Activated B cell treated with CpG ODN at 0.5 μM for 24 hours (primary cell): ENCODE data around the gene WDR38. TPM values are rescaled to one million over a fixed set of nuclear protein-coding genes. Genes with fewer than 3 reads are reported as not detected.

ENCODE experiments used
- ATAC-seq: fragments of 200-7000 bp; cut with Tn5 transposase; one replicate; pipeline ENCODE4 v1.10.0; 2021; ENCODE audit warnings: low read depth, mild to moderate bottlenecking, moderate library complexity
- CTCF ChIA-PET: fragments of 350-600 bp; sonication (Branson Sonifier 250); formaldehyde crosslinking; loops from one replicate; lab custom pipeline; 2021; ENCODE audit warnings: antibody characterized with exemption; lab: Charles Lee
- POLR2A ChIA-PET: fragments of 350-600 bp; sonication (Branson Sonifier 250); formaldehyde crosslinking; loops from one replicate; lab custom pipeline; 2021; ENCODE audit warnings: antibody characterized with exemption; lab: Charles Lee
- DNase-seq: peaks from one replicate; pipeline ENCODE4 v3.0.0; 2022
- H3K27ac Mint-ChIP-seq: one replicate; pipeline ENCODE4 v1.8.0; 2020; ENCODE audit warnings: mixed read lengths
- H3K27me3 Mint-ChIP-seq: one replicate; pipeline ENCODE4 v1.8.0; 2021; ENCODE audit warnings: mixed read lengths
- H3K36me3 Mint-ChIP-seq: one replicate; pipeline ENCODE4 v1.8.0; 2021; ENCODE audit warnings: low read depth, mixed read lengths
- H3K4me1 Mint-ChIP-seq: one replicate; pipeline ENCODE4 v1.8.0; 2021; ENCODE audit warnings: mixed read lengths
- H3K4me3 Mint-ChIP-seq: one replicate; pipeline ENCODE4 v1.8.0; 2020; ENCODE audit warnings: mild to moderate bottlenecking, mixed read lengths
- H3K9me3 Mint-ChIP-seq: one replicate; pipeline ENCODE4 v1.8.0; 2020; ENCODE audit warnings: mixed read lengths
- intact Hi-C: fragments of 100-400 bp; cut with micrococcal nuclease; formaldehyde crosslinking; loops from one replicate; pipeline ENCODE4 v1.15.1; 2024
- total RNA-seq: library from RNA; stranded (reverse); gene quantifications from 2 replicates; pipeline ENCODE4 v1.2.3, GENCODE V29; 2022
- TF ChIP-seq, protein P1 (sequence below): fragments of 200-600 bp; IDR thresholded peaks from one replicate; pipeline ENCODE4 v1.8.0; 2022; ENCODE audit warnings: antibody characterized with exemption, mild to moderate bottlenecking

Gene WDR38
- total RNA-seq, 1 donor from 2014 or later, result not detected

DNA sequence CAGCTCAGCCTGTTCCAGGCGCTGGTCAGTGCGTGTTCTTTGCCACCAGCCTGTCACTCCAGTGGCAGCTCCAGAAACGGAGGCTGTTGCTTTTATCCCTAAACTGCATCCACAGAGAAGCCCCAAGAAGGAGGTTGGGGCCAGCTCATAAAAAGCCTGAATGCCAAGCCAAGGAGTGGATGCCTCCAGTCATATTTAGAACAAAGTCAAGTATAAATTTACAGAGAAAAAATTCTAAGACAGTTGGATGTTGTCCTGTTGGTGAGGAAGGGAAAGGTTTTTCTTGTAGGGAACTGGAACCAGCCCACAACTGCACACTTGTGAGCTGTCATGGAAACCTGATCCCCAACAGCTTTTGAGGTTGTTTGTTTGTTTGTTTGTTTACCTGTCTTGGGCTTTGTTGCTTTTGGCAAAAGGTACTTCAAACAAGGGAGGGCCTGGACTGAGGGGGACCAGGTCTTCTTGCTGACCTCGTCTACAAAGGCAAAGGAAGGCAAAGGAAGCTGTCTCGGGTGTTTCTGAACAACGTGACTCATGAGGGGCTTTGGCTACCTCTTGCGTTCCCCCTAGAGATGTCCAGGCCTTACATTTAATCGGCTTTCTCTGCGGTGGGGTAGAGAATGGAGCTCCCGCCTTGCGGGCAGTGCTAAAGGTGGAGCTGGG, 39.6 kb upstream of the WDR38 start:
- H3K36me3 Mint-ChIP-seq, result no peaks in the 10 kb centered on the region
- H3K4me3 Mint-ChIP-seq, result no peak overlapping the region
- DNase-seq (no peak), ATAC-seq (no peak)
- POLR2A ChIA-PET, result interaction anchor here (0.6 kb wide), 1 partner anchor 9 kb away, joined by 6 read pairs; no protein-coding TSS in a partner anchor
- no peak overlapping the region for H3K27ac Mint-ChIP-seq
- H3K4me1 Mint-ChIP-seq, result peaks cover 4% of the 10 kb centered on the region
- H3K27me3 Mint-ChIP-seq, result no peaks in the 10 kb centered on the region
- intact Hi-C loops, result no loop called here
- no peaks in the 10 kb centered on the region for H3K9me3 Mint-ChIP-seq
- CTCF ChIA-PET, result no interaction called here
- TF ChIP-seq, protein P1, sequence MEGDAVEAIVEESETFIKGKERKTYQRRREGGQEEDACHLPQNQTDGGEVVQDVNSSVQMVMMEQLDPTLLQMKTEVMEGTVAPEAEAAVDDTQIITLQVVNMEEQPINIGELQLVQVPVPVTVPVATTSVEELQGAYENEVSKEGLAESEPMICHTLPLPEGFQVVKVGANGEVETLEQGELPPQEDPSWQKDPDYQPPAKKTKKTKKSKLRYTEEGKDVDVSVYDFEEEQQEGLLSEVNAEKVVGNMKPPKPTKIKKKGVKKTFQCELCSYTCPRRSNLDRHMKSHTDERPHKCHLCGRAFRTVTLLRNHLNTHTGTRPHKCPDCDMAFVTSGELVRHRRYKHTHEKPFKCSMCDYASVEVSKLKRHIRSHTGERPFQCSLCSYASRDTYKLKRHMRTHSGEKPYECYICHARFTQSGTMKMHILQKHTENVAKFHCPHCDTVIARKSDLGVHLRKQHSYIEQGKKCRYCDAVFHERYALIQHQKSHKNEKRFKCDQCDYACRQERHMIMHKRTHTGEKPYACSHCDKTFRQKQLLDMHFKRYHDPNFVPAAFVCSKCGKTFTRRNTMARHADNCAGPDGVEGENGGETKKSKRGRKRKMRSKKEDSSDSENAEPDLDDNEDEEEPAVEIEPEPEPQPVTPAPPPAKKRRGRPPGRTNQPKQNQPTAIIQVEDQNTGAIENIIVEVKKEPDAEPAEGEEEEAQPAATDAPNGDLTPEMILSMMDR, result no peak

DNA sequence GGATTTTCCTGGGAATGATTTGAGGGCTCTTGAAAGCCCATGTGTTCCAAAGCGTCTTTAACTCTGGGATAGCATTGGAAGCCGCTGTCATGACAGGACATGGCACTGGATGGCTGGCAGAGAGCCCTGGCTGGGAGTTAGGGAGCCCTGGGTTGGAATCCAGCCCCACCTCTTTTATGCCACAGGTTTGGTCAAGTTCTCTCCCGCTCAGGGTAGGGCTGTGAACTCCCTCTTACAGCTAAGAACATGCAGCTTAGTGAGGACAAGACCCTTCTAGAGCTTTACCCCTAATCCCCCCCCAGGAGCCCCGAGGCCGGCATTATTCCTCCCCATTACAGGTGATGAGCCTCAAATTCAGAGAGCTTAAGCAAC, 39.1 kb upstream of the WDR38 start:
- Mint-ChIP-seq H3K9me3 (no peaks in the 10 kb centered on the region), H3K4me3 (no peak overlapping the region), H3K27ac (no peak overlapping the region), H3K36me3 (no peaks in the 10 kb centered on the region), H3K27me3 (no peaks in the 10 kb centered on the region), H3K4me1 (peaks cover 4% of the 10 kb centered on the region)
- ChIA-PET CTCF (no interaction called here), POLR2A (no interaction called here)
- ATAC-seq, result no peak
- no peak for DNase-seq
- intact Hi-C loops, result no loop called here
- TF ChIP-seq, protein P1, result no peak

DNA sequence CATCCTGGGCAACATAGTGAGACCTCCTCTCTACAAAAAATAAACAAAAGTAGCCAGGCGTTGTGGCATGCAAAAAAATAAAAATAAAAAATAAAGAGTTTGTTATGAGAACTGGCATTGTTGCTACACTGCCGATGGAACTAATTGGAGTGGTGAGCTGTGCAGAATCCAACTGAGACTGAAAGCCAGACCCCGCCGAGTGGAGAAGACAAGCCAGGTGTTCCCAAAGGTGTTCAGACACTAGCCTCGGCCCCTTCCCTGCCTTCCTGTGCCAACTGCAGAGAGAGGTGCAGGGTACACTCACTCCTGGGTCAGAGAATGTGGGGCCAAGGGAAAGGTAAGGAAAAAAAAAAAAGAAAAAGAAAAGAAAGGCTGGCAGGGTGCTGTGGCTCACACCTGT, 37.7 kb upstream of the WDR38 start:
- Mint-ChIP-seq H3K27ac (no peak overlapping the region), H3K9me3 (no peaks in the 10 kb centered on the region), H3K36me3 (no peaks in the 10 kb centered on the region), H3K4me1 (peaks cover 4% of the 10 kb centered on the region), H3K4me3 (no peak overlapping the region), H3K27me3 (no peaks in the 10 kb centered on the region)
- TF ChIP-seq, protein P1, result no peak
- intact Hi-C loops, result no loop called here
- POLR2A ChIA-PET, result no interaction called here
- DNase-seq (no peak), ATAC-seq (no peak)
- CTCF ChIA-PET, result no interaction called here

DNA sequence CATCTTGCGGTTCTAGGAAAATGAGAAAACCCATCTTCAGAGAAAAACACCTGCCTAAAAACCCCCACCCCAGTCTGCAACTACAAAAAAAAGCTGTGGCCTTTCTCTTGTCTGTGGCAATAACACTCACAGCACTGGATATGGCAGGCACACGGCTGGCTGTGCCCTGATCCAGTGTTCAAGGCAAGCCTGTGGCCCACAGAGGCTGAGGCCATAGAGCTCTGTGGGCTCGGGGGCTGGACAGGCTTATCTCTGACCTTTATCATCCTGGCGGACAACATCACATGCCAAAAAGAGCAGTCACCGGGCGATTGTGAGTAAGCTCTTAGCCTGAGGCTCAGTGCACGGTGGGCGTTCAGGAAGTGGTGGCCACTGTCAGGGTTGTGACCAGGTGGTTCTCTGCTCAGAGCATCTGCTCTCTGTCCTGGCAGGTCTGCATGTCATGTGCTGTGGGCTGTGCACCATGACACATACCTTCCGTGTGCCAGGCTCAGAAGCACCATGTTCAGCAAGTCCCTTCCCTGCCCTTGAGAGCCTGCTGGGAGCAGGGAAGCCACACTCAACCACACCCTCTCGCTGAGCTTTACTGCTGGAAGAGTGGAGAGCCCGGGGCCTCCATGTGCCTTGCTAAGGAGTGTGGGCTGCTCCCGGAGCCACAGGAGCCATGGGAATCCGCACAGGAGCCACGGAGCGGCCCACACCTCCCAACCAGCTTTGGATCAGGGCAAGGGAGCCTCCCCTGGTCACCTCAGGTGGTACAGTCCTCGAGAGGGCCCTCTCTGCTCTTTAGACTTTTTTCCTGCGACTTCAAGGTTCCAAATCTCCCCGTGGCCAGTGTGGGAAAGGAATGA, 34.6 kb upstream of the WDR38 start:
- peaks cover 4% of the 10 kb centered on the region for H3K4me1 Mint-ChIP-seq
- no peak for DNase-seq
- ChIA-PET CTCF (no interaction called here), POLR2A (interaction anchor here (0.5 kb wide), 1 partner anchor 11 kb away, joined by 7 read pairs; no protein-coding TSS in a partner anchor)
- no peak for ATAC-seq
- H3K27me3 Mint-ChIP-seq, result no peaks in the 10 kb centered on the region
- intact Hi-C loops, result no loop called here
- H3K9me3 Mint-ChIP-seq, result no peaks in the 10 kb centered on the region
- no peaks in the 10 kb centered on the region for H3K36me3 Mint-ChIP-seq
- H3K27ac Mint-ChIP-seq, result no peak overlapping the region
- TF ChIP-seq, protein P1, result no peak
- no peak overlapping the region for H3K4me3 Mint-ChIP-seq
